ENCODE measurements around the gene CENPB.

DNA sequence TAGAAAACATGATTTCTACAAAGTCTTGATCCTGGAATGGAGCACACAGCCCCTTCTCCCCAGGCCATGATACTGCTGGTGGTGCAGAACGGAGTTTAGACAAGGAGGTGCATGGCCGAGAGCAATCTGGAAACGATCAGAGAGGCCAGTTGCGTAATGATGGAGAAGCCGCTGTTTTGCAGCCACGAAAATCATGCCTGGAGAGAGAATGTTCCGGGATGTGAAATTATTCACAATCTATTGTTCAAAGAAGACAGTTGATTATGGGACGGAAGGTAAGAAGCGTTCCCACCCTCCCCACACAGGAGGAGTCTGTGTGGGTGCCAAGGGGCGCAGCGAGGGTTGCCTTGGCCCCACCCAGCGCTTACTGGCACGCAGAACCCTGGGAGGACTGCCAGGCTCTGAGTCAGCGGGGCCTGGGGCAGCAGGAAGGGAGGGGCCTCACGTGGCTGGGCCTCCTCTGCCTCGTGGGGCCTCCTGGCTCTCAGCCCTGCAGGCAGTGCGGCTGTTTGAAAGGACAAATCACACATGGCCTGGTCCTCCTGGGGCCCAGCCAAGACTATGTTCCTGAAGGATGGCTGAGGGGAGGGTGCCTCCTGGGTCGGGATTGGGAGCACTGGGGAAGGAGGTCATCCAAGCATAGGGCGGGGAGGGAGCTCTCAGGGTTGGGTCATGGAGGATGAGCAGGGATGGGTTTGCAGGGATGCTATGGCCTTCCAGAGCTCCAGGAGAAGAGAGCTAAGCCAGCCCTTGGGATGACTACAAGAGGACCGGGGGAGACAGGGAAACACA lies 25.1 kb upstream of the CENPB start:
- TF ChIP-seq CREB1 (IDR thresholded peaks at IDR 0.05; ENCODE audit: low read depth) (no peak), TCF12 (IDR thresholded peaks at IDR 0.05; ENCODE audit: low read depth) (peak; percentile 97), TAF1 (IDR thresholded peaks at IDR 0.05; ENCODE audit: low read depth) (no peak), RAD21 (IDR thresholded peaks at IDR 0.05; ENCODE audit: low read depth) (no peak), NFIC (IDR thresholded peaks at IDR 0.05) (peak; percentile 100), TEAD4 (IDR thresholded peaks at IDR 0.05) (peak; percentile 70), EP300 (IDR thresholded peaks at IDR 0.05; ENCODE audit: borderline replicate concordance) (peak; percentile 96), YY1 (IDR thresholded peaks at IDR 0.05; ENCODE audit: low read depth) (no peak; the same call in 1 of the 2 replicates), CEBPB (IDR thresholded peaks at IDR 0.05) (peak; percentile 98)
- TF ChIP-seq, protein P1, sequence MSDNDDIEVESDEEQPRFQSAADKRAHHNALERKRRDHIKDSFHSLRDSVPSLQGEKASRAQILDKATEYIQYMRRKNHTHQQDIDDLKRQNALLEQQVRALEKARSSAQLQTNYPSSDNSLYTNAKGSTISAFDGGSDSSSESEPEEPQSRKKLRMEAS (IDR thresholded peaks at IDR 0.05): peak; percentile 99
- TF ChIP-seq, protein P2, sequence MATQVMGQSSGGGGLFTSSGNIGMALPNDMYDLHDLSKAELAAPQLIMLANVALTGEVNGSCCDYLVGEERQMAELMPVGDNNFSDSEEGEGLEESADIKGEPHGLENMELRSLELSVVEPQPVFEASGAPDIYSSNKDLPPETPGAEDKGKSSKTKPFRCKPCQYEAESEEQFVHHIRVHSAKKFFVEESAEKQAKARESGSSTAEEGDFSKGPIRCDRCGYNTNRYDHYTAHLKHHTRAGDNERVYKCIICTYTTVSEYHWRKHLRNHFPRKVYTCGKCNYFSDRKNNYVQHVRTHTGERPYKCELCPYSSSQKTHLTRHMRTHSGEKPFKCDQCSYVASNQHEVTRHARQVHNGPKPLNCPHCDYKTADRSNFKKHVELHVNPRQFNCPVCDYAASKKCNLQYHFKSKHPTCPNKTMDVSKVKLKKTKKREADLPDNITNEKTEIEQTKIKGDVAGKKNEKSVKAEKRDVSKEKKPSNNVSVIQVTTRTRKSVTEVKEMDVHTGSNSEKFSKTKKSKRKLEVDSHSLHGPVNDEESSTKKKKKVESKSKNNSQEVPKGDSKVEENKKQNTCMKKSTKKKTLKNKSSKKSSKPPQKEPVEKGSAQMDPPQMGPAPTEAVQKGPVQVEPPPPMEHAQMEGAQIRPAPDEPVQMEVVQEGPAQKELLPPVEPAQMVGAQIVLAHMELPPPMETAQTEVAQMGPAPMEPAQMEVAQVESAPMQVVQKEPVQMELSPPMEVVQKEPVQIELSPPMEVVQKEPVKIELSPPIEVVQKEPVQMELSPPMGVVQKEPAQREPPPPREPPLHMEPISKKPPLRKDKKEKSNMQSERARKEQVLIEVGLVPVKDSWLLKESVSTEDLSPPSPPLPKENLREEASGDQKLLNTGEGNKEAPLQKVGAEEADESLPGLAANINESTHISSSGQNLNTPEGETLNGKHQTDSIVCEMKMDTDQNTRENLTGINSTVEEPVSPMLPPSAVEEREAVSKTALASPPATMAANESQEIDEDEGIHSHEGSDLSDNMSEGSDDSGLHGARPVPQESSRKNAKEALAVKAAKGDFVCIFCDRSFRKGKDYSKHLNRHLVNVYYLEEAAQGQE (IDR thresholded peaks at IDR 0.05; ENCODE audit: low read depth): no peak
- TF ChIP-seq, protein P3, sequence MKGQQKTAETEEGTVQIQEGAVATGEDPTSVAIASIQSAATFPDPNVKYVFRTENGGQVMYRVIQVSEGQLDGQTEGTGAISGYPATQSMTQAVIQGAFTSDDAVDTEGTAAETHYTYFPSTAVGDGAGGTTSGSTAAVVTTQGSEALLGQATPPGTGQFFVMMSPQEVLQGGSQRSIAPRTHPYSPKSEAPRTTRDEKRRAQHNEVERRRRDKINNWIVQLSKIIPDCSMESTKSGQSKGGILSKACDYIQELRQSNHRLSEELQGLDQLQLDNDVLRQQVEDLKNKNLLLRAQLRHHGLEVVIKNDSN (IDR thresholded peaks at IDR 0.05): peak; percentile 92
